ENCODE data around the gene IFNLR1.

IFNLR1 gene

DNA sequence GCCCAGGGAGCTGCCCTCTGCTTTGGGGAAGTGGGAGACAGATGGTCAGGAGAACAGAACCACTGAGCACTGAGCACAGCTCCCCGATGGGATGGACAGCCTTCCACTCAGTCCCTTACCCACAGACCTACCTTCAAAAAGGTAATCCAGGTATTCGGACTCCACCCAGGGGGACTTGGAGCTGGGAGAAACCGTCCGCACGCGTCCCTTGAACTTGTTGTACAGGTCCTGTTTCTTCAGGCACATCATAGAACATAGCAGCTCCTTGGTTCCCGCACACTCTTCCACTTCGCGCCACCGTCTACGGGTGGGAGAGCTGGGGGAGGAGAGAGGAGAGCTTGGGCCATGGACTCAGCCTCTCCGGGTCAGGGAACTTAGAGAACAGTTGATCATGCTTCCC is 17.8 kb downstream of the IFNLR1 start:
- H3K4me3 ChIP-seq (replicated peaks; ENCODE audit: low read depth, low read length), result no peak overlapping the region
- TF ChIP-seq, protein P1, sequence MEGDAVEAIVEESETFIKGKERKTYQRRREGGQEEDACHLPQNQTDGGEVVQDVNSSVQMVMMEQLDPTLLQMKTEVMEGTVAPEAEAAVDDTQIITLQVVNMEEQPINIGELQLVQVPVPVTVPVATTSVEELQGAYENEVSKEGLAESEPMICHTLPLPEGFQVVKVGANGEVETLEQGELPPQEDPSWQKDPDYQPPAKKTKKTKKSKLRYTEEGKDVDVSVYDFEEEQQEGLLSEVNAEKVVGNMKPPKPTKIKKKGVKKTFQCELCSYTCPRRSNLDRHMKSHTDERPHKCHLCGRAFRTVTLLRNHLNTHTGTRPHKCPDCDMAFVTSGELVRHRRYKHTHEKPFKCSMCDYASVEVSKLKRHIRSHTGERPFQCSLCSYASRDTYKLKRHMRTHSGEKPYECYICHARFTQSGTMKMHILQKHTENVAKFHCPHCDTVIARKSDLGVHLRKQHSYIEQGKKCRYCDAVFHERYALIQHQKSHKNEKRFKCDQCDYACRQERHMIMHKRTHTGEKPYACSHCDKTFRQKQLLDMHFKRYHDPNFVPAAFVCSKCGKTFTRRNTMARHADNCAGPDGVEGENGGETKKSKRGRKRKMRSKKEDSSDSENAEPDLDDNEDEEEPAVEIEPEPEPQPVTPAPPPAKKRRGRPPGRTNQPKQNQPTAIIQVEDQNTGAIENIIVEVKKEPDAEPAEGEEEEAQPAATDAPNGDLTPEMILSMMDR (IDR thresholded peaks at IDR 0.05; ENCODE audit: low read depth, low read length, missing control alignments), result no peak
- DNase-seq (ENCODE audit: extremely low read depth, low read depth), result no peak

DNA sequence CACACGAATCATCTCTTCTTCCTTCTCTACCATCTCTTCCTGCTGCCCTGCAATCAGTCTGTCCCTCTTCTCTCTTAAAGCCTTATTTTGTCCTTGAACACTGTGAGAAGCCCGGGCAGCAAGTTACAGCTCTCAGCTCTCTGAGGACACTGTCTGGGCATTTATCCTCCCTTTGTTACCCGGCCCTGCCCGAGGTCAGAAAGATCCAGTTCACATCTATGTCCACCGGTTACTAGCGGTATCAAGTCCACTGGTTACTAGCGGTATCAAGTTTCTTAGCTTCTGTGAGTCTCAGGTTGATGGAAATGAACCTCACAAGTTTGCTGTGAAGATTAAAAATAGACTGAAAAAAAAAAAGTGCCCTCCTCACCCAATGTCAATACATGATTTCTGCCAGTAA is 18.8 kb downstream of the IFNLR1 start:
- TF ChIP-seq, protein P1 (IDR thresholded peaks at IDR 0.05; ENCODE audit: low read depth, low read length, missing control alignments), result no peak
- no peak for DNase-seq (ENCODE audit: extremely low read depth, low read depth)
- no peak overlapping the region for H3K4me3 ChIP-seq (replicated peaks; ENCODE audit: low read depth, low read length)

DNA sequence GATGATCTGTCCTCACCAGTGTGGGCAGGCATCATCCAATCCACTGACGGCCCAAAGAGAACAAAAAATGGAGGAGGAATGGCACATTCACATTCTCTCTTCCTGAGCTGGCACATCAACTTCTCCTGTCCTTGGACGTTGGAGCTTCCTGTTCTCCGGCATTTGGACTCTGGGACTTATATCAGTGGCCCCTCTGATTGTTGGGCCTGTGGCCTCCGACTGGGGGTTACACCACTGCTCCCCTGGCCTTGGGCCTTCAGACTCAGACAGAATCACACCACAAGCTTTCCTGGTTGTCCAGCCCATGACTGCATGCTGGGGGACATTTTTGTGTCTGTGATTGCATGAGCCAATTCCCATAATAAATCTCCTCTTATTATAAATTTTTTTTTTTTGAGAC is 20.1 kb downstream of the IFNLR1 start:
- DNase-seq (ENCODE audit: extremely low read depth, low read depth), result no peak

DNA sequence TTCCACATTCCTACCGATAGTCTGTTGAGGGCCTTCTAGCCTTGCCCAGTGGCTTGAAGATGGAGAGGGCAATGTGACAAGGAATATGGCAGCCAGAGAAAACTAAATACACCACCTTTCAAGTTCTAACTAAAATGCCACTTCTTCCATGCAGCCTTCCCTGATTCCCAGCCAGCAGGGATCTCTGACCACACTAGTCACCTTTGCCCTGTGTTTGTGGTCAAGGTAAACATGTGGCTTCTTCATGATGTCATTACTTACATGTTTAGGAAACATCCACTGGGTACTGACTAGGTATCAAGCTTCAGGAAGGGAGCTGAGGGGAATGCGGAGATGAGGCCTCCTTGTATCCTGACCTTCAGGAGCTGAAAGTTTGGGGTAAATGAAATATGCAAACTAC is 21.6 kb downstream of the IFNLR1 start:
- DNase-seq (ENCODE audit: extremely low read depth, low read depth), result no peak
- TF ChIP-seq, protein P1 (IDR thresholded peaks at IDR 0.05; ENCODE audit: low read depth, low read length, missing control alignments), result no peak
- H3K4me3 ChIP-seq (replicated peaks; ENCODE audit: low read depth, low read length), result no peak overlapping the region

More for the DNA sequence above, 20.1 kb downstream of the IFNLR1 start:
- no peak overlapping the region for H3K4me3 ChIP-seq (replicated peaks; ENCODE audit: low read depth, low read length)
- TF ChIP-seq, protein P1 (IDR thresholded peaks at IDR 0.05; ENCODE audit: low read depth, low read length, missing control alignments), result no peak

DNA sequence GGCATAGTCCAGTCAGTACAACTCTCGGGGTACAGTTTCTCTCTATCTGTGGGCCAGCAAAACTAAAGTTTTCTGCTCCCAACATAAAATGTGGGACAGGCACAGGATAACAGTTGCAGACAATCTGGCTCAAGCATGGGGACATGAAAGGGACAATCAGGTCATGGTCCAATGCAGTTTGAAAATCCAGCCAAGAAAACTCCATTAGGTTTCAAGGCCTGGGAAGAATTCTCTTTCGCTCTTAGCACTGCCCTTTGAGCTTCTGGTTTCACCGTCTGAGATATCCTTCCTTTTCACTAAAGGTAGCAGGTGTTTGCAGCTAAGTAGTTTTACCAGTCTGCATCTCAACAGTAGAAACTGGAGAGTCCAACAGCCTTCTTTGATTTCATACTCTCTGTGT is 23.1 kb downstream of the IFNLR1 start:
- TF ChIP-seq, protein P1 (IDR thresholded peaks at IDR 0.05; ENCODE audit: low read depth, low read length, missing control alignments), result no peak
- DNase-seq (ENCODE audit: extremely low read depth, low read depth), result no peak

DNA sequence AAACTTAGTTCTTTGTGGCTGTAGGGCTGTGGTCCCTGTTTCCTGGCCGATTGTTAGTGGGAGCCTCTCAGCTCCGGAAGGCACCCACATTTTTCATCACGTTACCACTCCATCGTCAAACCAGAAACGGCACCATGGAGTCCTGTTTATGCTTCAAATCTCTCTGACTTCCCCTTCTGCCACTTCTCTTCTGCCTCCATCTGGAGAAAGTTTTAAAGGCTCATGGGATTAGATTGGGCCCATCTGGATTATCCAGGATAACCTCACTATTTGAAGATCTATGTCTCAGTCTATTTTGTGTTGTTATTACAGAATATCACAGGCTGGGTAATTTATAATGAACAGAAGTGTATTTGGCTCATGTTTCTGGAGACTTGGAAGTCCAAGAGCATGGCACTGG is 24.9 kb downstream of the IFNLR1 start:
- TF ChIP-seq, protein P1 (IDR thresholded peaks at IDR 0.05; ENCODE audit: low read depth, low read length, missing control alignments), result no peak
- H3K4me3 ChIP-seq (replicated peaks; ENCODE audit: low read depth, low read length), result no peak overlapping the region
- DNase-seq (ENCODE audit: extremely low read depth, low read depth), result no peak

More for the DNA sequence above, 23.1 kb downstream of the IFNLR1 start:
- no peak overlapping the region for H3K4me3 ChIP-seq (replicated peaks; ENCODE audit: low read depth, low read length)

DNA sequence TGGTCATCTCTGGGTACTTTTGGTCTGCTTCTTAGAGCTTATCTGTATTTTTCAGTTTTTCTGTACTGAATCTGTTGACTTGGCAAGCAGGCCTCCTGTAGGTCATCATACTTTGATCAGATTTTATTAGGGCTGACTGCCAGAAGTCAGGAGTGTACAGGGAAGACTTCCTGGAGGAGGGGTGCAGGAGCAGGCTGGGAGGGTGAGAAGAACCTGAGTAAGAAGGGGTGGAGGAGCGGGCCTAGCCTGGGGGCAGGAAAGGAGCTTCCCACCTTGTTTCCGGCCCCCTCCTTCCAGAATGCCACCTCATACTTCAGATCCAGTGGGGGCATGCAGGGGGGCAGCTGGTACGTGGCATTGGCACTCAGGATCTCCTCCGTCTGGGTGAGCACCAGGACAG is 25.8 kb downstream of the IFNLR1 start:
- no peak overlapping the region for H3K4me3 ChIP-seq (replicated peaks; ENCODE audit: low read depth, low read length)
- DNase-seq (ENCODE audit: extremely low read depth, low read depth), result no peak
- TF ChIP-seq, protein P1 (IDR thresholded peaks at IDR 0.05; ENCODE audit: low read depth, low read length, missing control alignments), result no peak

All from HFF-Myc (cell line).